Chondrocyte (in vitro differentiated cells): ENCODE data around the gene BAG2. TPM values are rescaled to one million over a fixed set of nuclear protein-coding genes. Genes with fewer than 3 reads are reported as not detected.

Experiments
- DNase-seq: peaks from one replicate; pipeline ENCODE4 v3.0.0; 2021; ENCODE audit warnings: mixed read lengths, low spot score
- H3K27ac Mint-ChIP-seq: one replicate; pipeline ENCODE4 v1.8.0; 2021; ENCODE audit warnings: mild to moderate bottlenecking, moderate library complexity, mixed read lengths; ENCODE audit not compliant: unreplicated experiment
- H3K27me3 Mint-ChIP-seq: 2 replicates; pipeline ENCODE4 v1.8.0; 2021; ENCODE audit warnings: low read depth, mixed read lengths
- H3K36me3 Mint-ChIP-seq: 2 replicates; pipeline ENCODE4 v1.8.0; 2021; ENCODE audit warnings: low read depth, mixed read lengths
- H3K4me1 Mint-ChIP-seq: 2 replicates; pipeline ENCODE4 v1.8.0; 2021; ENCODE audit warnings: low read depth, mild to moderate bottlenecking, mixed read lengths
- H3K4me3 Mint-ChIP-seq: one replicate; pipeline ENCODE4 v1.8.0; 2021; ENCODE audit warnings: mild to moderate bottlenecking, moderate library complexity, mixed read lengths; ENCODE audit not compliant: unreplicated experiment
- H3K9me3 Mint-ChIP-seq: 2 replicates; pipeline ENCODE4 v1.8.0; 2021; ENCODE audit warnings: low read depth, mixed read lengths
- CTCF ChIP-seq: fragments of 200-600 bp; sonication (generic); IDR thresholded peaks from 2 replicates; pipeline ENCODE4 v1.5.0; 2021; ENCODE audit warnings: antibody characterized with exemption, mild to moderate bottlenecking, moderate library complexity
- total RNA-seq: library from RNA; stranded (reverse); gene quantifications from 3 replicates; pipeline ENCODE4 v1.2.1, GENCODE V29; 2021

BAG2 gene
- total RNA-seq, 1 donor from 2014 or later = 12.1 TPM

GRCh38 chr6:57162028-57162427, 10.1 kb upstream of the BAG2 start:
- TF ChIP-seq CTCF = no peak
- H3K27me3 Mint-ChIP-seq = no peaks in the 10 kb centered on the region
- H3K36me3 Mint-ChIP-seq = peaks cover 24% of the 10 kb centered on the region
- peaks cover 11% of the 10 kb centered on the region for H3K9me3 Mint-ChIP-seq
- H3K4me3 Mint-ChIP-seq = no peak overlapping the region
- DNase-seq = no peak
- peak overlapping the region; percentile 50 for H3K27ac Mint-ChIP-seq
- peaks cover 18% of the 10 kb centered on the region for H3K4me1 Mint-ChIP-seq

GRCh38 chr6:57162516-57162915, 9.6 kb upstream of the BAG2 start:
- H3K27me3 Mint-ChIP-seq = no peaks in the 10 kb centered on the region
- no peak for DNase-seq
- peaks cover 11% of the 10 kb centered on the region for H3K9me3 Mint-ChIP-seq
- H3K4me1 Mint-ChIP-seq = peaks cover 18% of the 10 kb centered on the region
- peaks cover 25% of the 10 kb centered on the region for H3K36me3 Mint-ChIP-seq
- peak overlapping the region; percentile 50 for H3K27ac Mint-ChIP-seq
- no peak overlapping the region for H3K4me3 Mint-ChIP-seq
- TF ChIP-seq CTCF = no peak

- Mint-ChIP-seq H3K4me1 (peaks cover 18% of the 10 kb centered on the region), H3K27ac (no peak overlapping the region), H3K36me3 (peaks cover 26% of the 10 kb centered on the region), H3K4me3 (no peak overlapping the region), H3K9me3 (peaks cover 11% of the 10 kb centered on the region), H3K27me3 (no peaks in the 10 kb centered on the region)
- no peak for DNase-seq
- TF ChIP-seq CTCF = no peak
Observed at GRCh38 chr6:57163956-57164355, 8.2 kb upstream of the BAG2 start.

- TF ChIP-seq CTCF = no peak
- H3K9me3 Mint-ChIP-seq = peaks cover 11% of the 10 kb centered on the region
- no peak overlapping the region for H3K27ac Mint-ChIP-seq
- no peaks in the 10 kb centered on the region for H3K27me3 Mint-ChIP-seq
- peaks cover 26% of the 10 kb centered on the region for H3K36me3 Mint-ChIP-seq
- H3K4me1 Mint-ChIP-seq = peaks cover 18% of the 10 kb centered on the region
- H3K4me3 Mint-ChIP-seq = no peak overlapping the region
- DNase-seq = no peak
Observed at GRCh38 chr6:57165080-57165479, 7.0 kb upstream of the BAG2 start.

DNA sequence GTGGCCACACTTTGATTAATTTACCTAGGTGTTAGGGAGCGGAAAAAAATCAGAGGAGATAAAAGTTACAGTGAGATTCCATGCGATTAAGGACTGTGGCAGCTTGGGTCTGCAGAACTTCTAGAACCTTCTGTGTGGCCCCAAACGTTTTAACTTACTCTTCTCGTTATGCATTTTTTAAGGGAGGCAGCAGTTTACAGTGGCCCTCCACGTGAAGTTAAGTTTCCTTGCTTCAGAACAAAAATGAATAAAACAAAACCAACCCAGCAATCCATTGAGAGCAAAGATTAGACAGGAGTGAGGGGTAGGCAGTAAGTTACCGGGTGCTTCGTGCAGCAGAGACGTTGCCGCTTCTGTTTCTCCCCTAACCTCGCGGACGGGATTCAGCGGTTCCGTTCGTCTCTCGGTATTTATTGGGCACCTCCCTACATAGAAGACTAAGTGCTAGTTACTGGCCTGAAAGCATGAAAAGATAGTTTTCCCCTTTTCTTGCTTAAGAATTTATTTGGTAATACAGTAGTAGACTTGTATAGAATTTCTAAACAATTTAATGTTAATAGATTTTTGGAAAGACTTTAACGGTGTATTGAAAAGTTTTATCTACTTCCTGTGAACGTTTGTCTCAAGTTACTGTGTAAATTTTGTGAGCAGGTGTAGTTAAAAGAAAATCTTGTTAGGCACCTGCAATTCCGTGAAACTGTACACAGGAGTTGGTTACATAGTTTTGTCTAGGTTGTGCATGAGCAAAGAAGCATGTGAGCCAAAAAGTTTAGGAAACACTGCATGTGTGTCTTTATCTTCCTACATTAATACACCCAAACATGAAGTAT, 1.1 kb downstream of the BAG2 start:
- H3K36me3 Mint-ChIP-seq = peaks cover 4% of the 10 kb centered on the region
- no peaks in the 10 kb centered on the region for H3K27me3 Mint-ChIP-seq
- peak overlapping the region; percentile 96 for H3K27ac Mint-ChIP-seq
- no peak for DNase-seq
- peaks cover 54% of the 10 kb centered on the region for H3K4me1 Mint-ChIP-seq
- no peak for TF ChIP-seq CTCF
- H3K4me3 Mint-ChIP-seq = peak overlapping the region; percentile 92
- H3K9me3 Mint-ChIP-seq = no peaks in the 10 kb centered on the region
